GM12878 (cell line): ENCODE data around the gene PTK6. TPM values are rescaled to one million over a fixed set of nuclear protein-coding genes. Genes with fewer than 3 reads are reported as not detected.

Experiments used
- ATF2 ChIP-seq: IDR thresholded peaks from 2 replicates; pipeline ENCODE4 v1.6.1; 2012; ENCODE audit warnings: low read length, inconsistent platforms
- CREB1 ChIP-seq: IDR thresholded peaks from 2 replicates; pipeline ENCODE4 v1.6.1; 2012; ENCODE audit warnings: low read depth, mild to moderate bottlenecking, inconsistent platforms
- E2F8 ChIP-seq: fragments of 450-650 bp; IDR thresholded peaks from 2 replicates; pipeline ENCODE4 v1.6.1; 2018; ENCODE audit warnings: mild to moderate bottlenecking, low read depth, moderate library complexity; ENCODE audit not compliant: partially characterized antibody
- HDAC2 ChIP-seq: fragments of 200-600 bp; sonication (generic); IDR thresholded peaks from 2 replicates; pipeline ENCODE4 v1.6.1; 2017
- MAX ChIP-seq: IDR thresholded peaks from 2 replicates; pipeline ENCODE4 v1.6.1; 2012; ENCODE audit warnings: low read depth, low read length, improper control_type of control experiment
- NRF1 ChIP-seq: conservative IDR thresholded peaks from 2 replicates; pipeline ENCODE4 v1.6.1; 2011; ENCODE audit warnings: mild to moderate bottlenecking, low read depth, low read length, improper control_type of control experiment
- POLR2A ChIP-seq: IDR thresholded peaks from 2 replicates; pipeline ENCODE4 v1.6.1; 2011; ENCODE audit warnings: low read depth, mild to moderate bottlenecking, low read length
- RBBP5 ChIP-seq: fragments of 200-600 bp; sonication (generic); conservative IDR thresholded peaks from 2 replicates; pipeline ENCODE4 v1.6.1; 2016
- RUNX3 ChIP-seq: IDR thresholded peaks from 2 replicates; pipeline ENCODE4 v1.6.1; 2012; ENCODE audit warnings: low read length, inconsistent platforms
- polyA plus RNA-seq, 11 experiments: library from polyadenylated mRNA; depleted of rRNA in 4 of 11; unstranded in 6 of 11; stranded (reverse) in 5 of 11; fragments of >200 nt; fragmentation: Nextera tagmentation in 4 of 11; fragmentation: Illumina TruSeq in 1 of 11; extraction: Ambion mirVana in 4 of 11; extraction: Trizol in 1 of 11; gene quantifications; 1 replicate in 1 of 11; 2 replicates in 10 of 11; pipeline versions ENCODE4 v1.2.1 to v1.2.3, GENCODE V29; 2011 to 2016; ENCODE audit warnings: inconsistent platforms in 2 of 11, missing spikeins in 2 of 11, low read depth in 1 of 11
- total RNA-seq, 4 experiments: library from RNA; depleted of rRNA in 3 of 4; stranded (reverse); fragments of >200 nt in 3 of 4; fragmentation: Illumina TruSeq in 1 of 4; extraction: Trizol in 1 of 4; gene quantifications; 2 replicates each; pipeline versions ENCODE4 v1.2.1 to v1.2.3, GENCODE V29; 2013 to 2021

PTK6 gene
- total and polyA plus RNA-seq, 10 of the 15 experiments (the other 5 are each of a cell fraction or from before 2014, with no cell fraction given), result 0.02 to 0.21 (median 0.09) TPM; not detected in 3

- TF ChIP-seq MAX (0 out of 2 replicates have a peak, but pooled peaks have one; percentile 23), CREB1 (peak; percentile 59; the same call in 1 of the 2 replicates), NRF1 (peak; percentile 65), ATF2 (no peak), RBBP5 (no peak), RUNX3 (no peak), E2F8 (no peak), HDAC2 (no peak), POLR2A (peak; percentile 88)
These were observed 16.7 kb downstream of the PTK6 start, which contains the start of gene PPDPF (continued) for GRCh38 chr20:63520504-63520933.
